GM12878 (cell line): ENCODE measurements around the gene CLRN1. TPM values are rescaled to one million over a fixed set of nuclear protein-coding genes. Genes with fewer than 3 reads are reported as not detected.

Experiments used
- ATAC-seq: fragments of 200-7000 bp; cut with Tn5 transposase; 3 replicates; pipeline ENCODE4 v1.9.1; 2020; ENCODE audit warnings: mild to moderate bottlenecking, moderate library complexity
- BruUV-seq: library from RNA; stranded (reverse); fragments of 400-500 nt; replicated peaks from 2 replicates; lab custom pipeline; 2021; lab: Mats Ljungman, UMichigan
- CTCF ChIA-PET: fragments of 300-600 bp; sonication (Branson Sonifier 250); formaldehyde crosslinking; extraction: SDS; loops from one replicate; lab custom pipeline; 2021; ENCODE audit warnings: inconsistent platforms; lab: Yijun Ruan, JAX
- POLR2A ChIA-PET: fragments of 350-600 bp; formaldehyde crosslinking; extraction: SDS; loops from one replicate; lab custom pipeline; 2021; ENCODE audit warnings: inconsistent platforms; lab: Charles Lee
- RAD21 ChIA-PET: fragments of 300-600 bp; sonication (Branson Sonifier 250); formaldehyde crosslinking; loops from one replicate; lab custom pipeline; 2023; ENCODE audit warnings: antibody characterized with exemption; ENCODE audit not compliant: unreplicated experiment; lab: Charles Lee
- SMC1A ChIA-PET: fragments of 300-600 bp; sonication (Branson Sonifier 250); formaldehyde crosslinking; loops from one replicate; lab custom pipeline; 2023; ENCODE audit not compliant: unreplicated experiment, uncharacterized antibody; lab: Charles Lee
- DNase-seq: peaks from one replicate; pipeline ENCODE4 v3.0.0-alpha.2; 2011; ENCODE audit warnings: low read depth, low spot score
- FAIRE-seq: peaks from 3 replicates; lab custom pipeline; 2011; peaks lifted over from hg19 to GRCh38; lab: Jason Lieb, UNC
- H2AFZ ChIP-seq: 2 replicates; pipeline ENCODE4 v1.6.0; 2011; ENCODE audit warnings: low read depth, low read length, control low read depth; ENCODE audit not compliant: control insufficient read depth
- H3K27ac ChIP-seq: 2 replicates; pipeline ENCODE4 v1.5.1; 2011; ENCODE audit warnings: control low read depth; ENCODE audit not compliant: control insufficient read depth, insufficient read depth
- H3K27me3 ChIP-seq, 2 experiments: replicated peaks in 1 of 2; 2 replicates each; pipeline versions ENCODE4 v1.6.0 to v1.6.1; 2011; ENCODE audit warnings: low read length in 1 of 2; ENCODE audit not compliant: control insufficient read depth in 2 of 2, insufficient read depth in 2 of 2
- H3K36me3 ChIP-seq, 2 experiments: 2 replicates each; pipeline ENCODE4 v1.5.1; 2011; ENCODE audit warnings: low read length in 1 of 2; ENCODE audit not compliant: control insufficient read depth in 2 of 2, insufficient read depth in 2 of 2
- H3K4me1 ChIP-seq: 2 replicates; pipeline ENCODE4 v1.6.1; 2011; ENCODE audit warnings: mild to moderate bottlenecking, low read length, moderate library complexity, mixed read lengths; ENCODE audit not compliant: control insufficient read depth, insufficient read depth
- H3K4me2 ChIP-seq: 2 replicates; pipeline ENCODE4 v1.6.0; 2011; ENCODE audit warnings: control low read depth; ENCODE audit not compliant: control insufficient read depth, insufficient read depth
- H3K4me3 ChIP-seq: fragments of 200-600 bp; sonication (generic); 2 replicates; pipeline ENCODE4 v1.5.1; 2016
- H3K79me2 ChIP-seq: 2 replicates; pipeline ENCODE4 v1.6.0; 2011; ENCODE audit warnings: low read length; ENCODE audit not compliant: control insufficient read depth, insufficient read depth
- H3K9ac ChIP-seq: 2 replicates; pipeline ENCODE4 v1.8.0; 2011; ENCODE audit warnings: low read length, control low read depth, mixed read lengths; ENCODE audit not compliant: control insufficient read depth, insufficient read depth
- H3K9me3 ChIP-seq: replicated peaks from 3 replicates; pipeline ENCODE4 v1.5.1; 2011; ENCODE audit warnings: mild to moderate bottlenecking, low read length; ENCODE audit not compliant: control insufficient read depth, insufficient read depth
- H4K20me1 ChIP-seq: 2 replicates; pipeline ENCODE4 v1.6.0; 2011; ENCODE audit not compliant: control insufficient read depth, insufficient read depth
- BCLAF1 ChIP-seq: fragments of 450-650 bp; IDR thresholded peaks from 2 replicates; pipeline ENCODE4 v1.6.1; 2017; ENCODE audit warnings: antibody characterized with exemption, mild to moderate bottlenecking, moderate library complexity
- CBX3 ChIP-seq: fragments of 200-600 bp; sonication (generic); IDR thresholded peaks from 2 replicates; pipeline ENCODE4 v1.6.1; 2016; ENCODE audit warnings: low read depth, borderline replicate concordance
- CHD2 ChIP-seq: IDR thresholded peaks from 2 replicates; pipeline ENCODE4 v1.6.1; 2011; ENCODE audit warnings: low read depth, low read length, improper control_type of control experiment, borderline replicate concordance
- EED ChIP-seq: sonication (generic); IDR thresholded peaks from 2 replicates; pipeline ENCODE4 v1.6.1; 2016; ENCODE audit warnings: antibody characterized with exemption, low read depth
- EP300 ChIP-seq, 2 experiments: fragments of 150-350 bp in 1 of 2; IDR thresholded peaks; 2 replicates each; pipeline ENCODE4 v1.6.1; 2011 to 2012; ENCODE audit warnings: low read depth in 2 of 2, low read length in 2 of 2, borderline replicate concordance in 1 of 2, improper control_type of control experiment in 1 of 2, inconsistent platforms in 1 of 2; ENCODE audit not compliant: control insufficient read depth in 1 of 2
- FOXM1 ChIP-seq: IDR thresholded peaks from 2 replicates; pipeline ENCODE4 v1.6.1; 2012; ENCODE audit warnings: low read depth, mild to moderate bottlenecking, inconsistent platforms, low read length, moderate library complexity
- HDAC2 ChIP-seq: fragments of 200-600 bp; sonication (generic); IDR thresholded peaks from 2 replicates; pipeline ENCODE4 v1.6.1; 2017
- MLLT1 ChIP-seq: fragments of 450-650 bp; IDR thresholded peaks from 2 replicates; pipeline ENCODE4 v1.6.1; 2016; ENCODE audit warnings: mild to moderate bottlenecking
- MXI1 ChIP-seq: fragments of 150-350 bp; IDR thresholded peaks from 2 replicates; pipeline ENCODE4 v1.6.1; 2011; ENCODE audit warnings: low read depth, mild to moderate bottlenecking, inconsistent platforms, low read length, improper control_type of control experiment
- PML ChIP-seq: IDR thresholded peaks from 2 replicates; pipeline ENCODE4 v1.6.1; 2012; ENCODE audit warnings: low read length, inconsistent platforms
- POLR2AphosphoS5 ChIP-seq: IDR thresholded peaks from 2 replicates; pipeline ENCODE4 v1.6.1; 2011; ENCODE audit warnings: mild to moderate bottlenecking, low read length, inconsistent platforms
- SREBF2 ChIP-seq: IDR thresholded peaks from 2 replicates; pipeline ENCODE4 v1.6.1; 2012; ENCODE audit warnings: mild to moderate bottlenecking, low read length
- TCF12 ChIP-seq: IDR thresholded peaks from 2 replicates; pipeline ENCODE4 v1.6.1; 2011; ENCODE audit warnings: low read depth, mild to moderate bottlenecking, low read length
- WGBS: methylation state at CpG from one replicate; pipeline ENCODE4 v1.1.6; 2016; ENCODE audit warnings: low lambda C conversion rate; ENCODE audit not compliant: insufficient replicate concordance, insufficient coverage; ENCODE audit errors: missing lambda C conversion rate; 5-methylcytosine and 5-hydroxymethylcytosine counted together
- in situ Hi-C: fragments of 300-500 bp; cut with MboI; formaldehyde crosslinking; loops from 9 replicates; pipeline ENCODE4 v1.14.3; 2018; ENCODE audit warnings: mixed read lengths
- intact Hi-C: fragments of 100-400 bp; cut with micrococcal nuclease; formaldehyde crosslinking; loops from one replicate; pipeline ENCODE4 v1.14.2; 2022; ENCODE audit not compliant: unreplicated experiment
- polyA plus RNA-seq, 11 experiments: library from polyadenylated mRNA; depleted of rRNA in 4 of 11; unstranded in 6 of 11; stranded (reverse) in 5 of 11; fragments of >200 nt; fragmentation: Nextera tagmentation in 4 of 11; fragmentation: Illumina TruSeq in 1 of 11; extraction: Ambion mirVana in 4 of 11; extraction: Trizol in 1 of 11; gene quantifications; 1 replicate in 1 of 11; 2 replicates in 10 of 11; pipeline versions ENCODE4 v1.2.1 to v1.2.3, GENCODE V29; 2011 to 2016; ENCODE audit warnings: inconsistent platforms in 2 of 11, missing spikeins in 2 of 11, low read depth in 1 of 11
- total RNA-seq, 4 experiments: library from RNA; depleted of rRNA in 3 of 4; stranded (reverse); fragments of >200 nt in 3 of 4; fragmentation: Illumina TruSeq in 1 of 4; extraction: Trizol in 1 of 4; gene quantifications; 2 replicates each; pipeline versions ENCODE4 v1.2.1 to v1.2.3, GENCODE V29; 2013 to 2021

The CLRN1 gene
- total and polyA plus RNA-seq, 10 of the 15 experiments (the other 5 are each of a cell fraction or from before 2014, with no cell fraction given), result not detected

GRCh38 chr3:151002003-151002981 is 29.8 kb upstream of the CLRN1 start:
- WGBS, result 17% methylated on average over 5 of the region's 5 CpGs
- Histone ChIP-seq H4K20me1 (no peaks in the 10 kb centered on the region), H2AFZ (no peak overlapping the region), H3K9ac (no peak overlapping the region), H3K27ac (no peak overlapping the region), H3K4me2 (no peak overlapping the region), H3K27me3 (no peaks in the 10 kb centered on the region), H3K4me3 (no peak overlapping the region), H3K4me1 (no peaks in the 10 kb centered on the region), H3K9me3 (no peaks in the 10 kb centered on the region), H3K36me3 (no peaks in the 10 kb centered on the region), H3K79me2 (no peaks in the 10 kb centered on the region)
- no peak for FAIRE-seq
- ChIA-PET SMC1A (no interaction called here), RAD21 (no interaction called here), CTCF (no interaction called here), POLR2A (no interaction called here)
- intact Hi-C loops, result no loop called here
- in situ Hi-C loops, result no loop called here
- no TSS peak for BruUV-seq
- TF ChIP-seq MLLT1 (no peak), SREBF2 (no peak), PML (no peak)
- ATAC-seq, result no peak
- DNase-seq, result no peak

GRCh38 chr3:150998996-150999395 is 26.5 kb upstream of the CLRN1 start:
- H3K4me2 ChIP-seq, result no peak overlapping the region
- H2AFZ ChIP-seq, result no peak overlapping the region
- intact Hi-C loops (no loop called here), in situ Hi-C loops (no loop called here)
- 3% methylated on average over 5 of the region's 5 CpGs for WGBS
- no peak overlapping the region for H3K4me3 ChIP-seq
- DNase-seq (no peak), ATAC-seq (no peak), FAIRE-seq (no peak)
- ChIA-PET CTCF (no interaction called here), POLR2A (no interaction called here), SMC1A (interaction anchor here (0.7 kb wide), 1 partner anchor 169 kb away, joined by 3 read pairs; no protein-coding TSS in a partner anchor), RAD21 (no interaction called here)
- H3K9me3 ChIP-seq, result no peaks in the 10 kb centered on the region
- no peaks in the 10 kb centered on the region for H3K27me3 ChIP-seq
- no peaks in the 10 kb centered on the region for H3K4me1 ChIP-seq
- H3K9ac ChIP-seq, result no peak overlapping the region
- no peaks in the 10 kb centered on the region for H3K36me3 ChIP-seq
- H3K27ac ChIP-seq, result no peak overlapping the region
- H3K79me2 ChIP-seq, result no peaks in the 10 kb centered on the region
- no peaks in the 10 kb centered on the region for H4K20me1 ChIP-seq
- no TSS peak for BruUV-seq
- TF ChIP-seq EP300 (IDR thresholded peaks at IDR 0.05; ENCODE audit: borderline replicate concordance in 1 of 2, control insufficient read depth in 1 of 2, low read depth in 2 of 2, low read length in 2 of 2) (no peak), TCF12 (no peak), CBX3 (no peak), BCLAF1 (no peak), POLR2AphosphoS5 (no peak), EED (no peak), HDAC2 (no peak), MXI1 (no peak), FOXM1 (no peak), CHD2 (no peak)
